Retinal pigment epithelial cell (primary cell): ENCODE results near the gene ASCL5.

Experiments used
- DNase-seq: peaks from one replicate; pipeline ENCODE4 v3.0.0-alpha.2; 2010; ENCODE audit warnings: low read depth
- H3K4me3 ChIP-seq: 2 replicates; pipeline ENCODE4 v1.5.1; 2011; ENCODE audit warnings: mild to moderate bottlenecking, low read length, control low read depth, moderate library complexity
- CTCF ChIP-seq: conservative IDR thresholded peaks from 2 replicates; pipeline ENCODE4 v1.5.1; 2011; ENCODE audit warnings: low read depth, low read length, control low read depth, inconsistent platforms

Gene ASCL5, protein sequence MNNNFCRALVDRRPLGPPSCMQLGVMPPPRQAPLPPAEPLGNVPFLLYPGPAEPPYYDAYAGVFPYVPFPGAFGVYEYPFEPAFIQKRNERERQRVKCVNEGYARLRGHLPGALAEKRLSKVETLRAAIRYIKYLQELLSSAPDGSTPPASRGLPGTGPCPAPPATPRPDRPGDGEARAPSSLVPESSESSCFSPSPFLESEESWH

DNA sequence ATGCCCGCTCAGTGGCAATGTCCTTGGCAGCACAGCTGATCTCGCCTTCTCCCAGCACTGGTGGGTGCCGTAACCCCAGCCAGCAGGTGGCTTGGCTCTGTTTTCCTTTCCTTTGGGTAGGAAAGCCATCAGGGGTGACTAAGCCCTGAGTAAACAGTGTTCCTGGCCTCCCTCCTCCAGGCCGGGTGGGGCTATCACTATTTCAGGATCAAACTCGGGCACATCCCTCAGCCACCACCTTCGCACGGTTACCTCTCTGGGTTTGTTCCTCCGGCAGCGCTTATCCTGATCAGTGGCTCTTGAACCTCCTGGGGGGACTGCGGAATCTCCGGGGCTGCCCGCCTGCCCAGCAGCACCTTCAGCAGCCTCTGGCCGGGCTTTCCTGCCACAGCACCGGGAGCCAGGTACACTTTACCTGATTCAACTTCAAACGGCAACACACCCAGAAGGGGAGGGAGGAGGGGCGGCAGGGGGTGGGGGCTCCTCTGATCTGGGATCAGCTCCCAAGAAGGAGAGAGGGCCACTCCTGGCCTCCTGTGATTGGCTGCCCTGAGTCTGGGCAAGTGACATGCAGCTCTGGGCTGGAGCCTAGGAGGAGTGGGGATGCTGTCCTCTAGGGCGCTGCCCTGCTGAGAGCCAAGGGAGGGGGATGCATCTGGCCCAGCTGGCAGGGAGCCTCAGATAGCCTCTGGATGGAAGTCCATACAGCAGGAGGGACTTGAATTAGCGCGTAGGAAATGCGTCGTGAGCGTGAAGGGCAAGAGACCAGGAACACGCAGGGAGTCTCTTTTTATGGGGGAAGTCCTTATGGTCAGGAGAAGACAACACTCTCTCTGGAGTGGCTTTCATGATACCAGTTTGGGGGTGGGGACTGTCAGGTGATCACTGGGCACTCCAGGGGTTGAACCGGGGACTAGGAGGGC, at the start of gene ASCL5:
ASCL5 (minus strand) TSS at position 353 of the 923 bp plus-strand sequence. CDS start 11,812 bp downstream, outside the sequence.
- peak; percentile 35 for TF ChIP-seq CTCF
- H3K4me3 ChIP-seq = no peak within 1 kb of the TSS

GRCh38 chr1:201175820-201176500, 49.0 kb upstream of the ASCL5 start:
- no peak overlapping the region for H3K4me3 ChIP-seq
- DNase-seq = no peak
- no peak for TF ChIP-seq CTCF

More for the DNA sequence above, at the start of gene ASCL5:
- DNase-seq = no peak

DNA sequence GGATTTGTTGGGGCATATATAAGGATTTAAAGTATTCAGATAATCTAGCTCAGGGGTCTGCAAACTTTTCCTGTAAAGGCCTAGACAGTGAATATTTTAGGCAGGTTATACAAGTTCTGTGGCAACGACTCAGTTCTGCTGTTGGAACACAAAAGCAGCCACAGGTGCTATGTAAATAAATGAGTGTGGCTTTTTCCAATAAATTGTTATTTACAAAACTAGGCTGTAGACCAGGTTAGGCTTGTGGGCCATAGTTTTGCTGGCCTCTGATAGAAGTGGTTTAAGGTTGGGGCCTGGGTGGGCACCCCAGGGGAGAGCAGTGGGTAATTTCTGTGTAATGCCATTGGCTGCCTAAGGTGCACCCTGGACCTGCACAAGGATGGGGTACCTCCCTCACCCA, 46.8 kb upstream of the ASCL5 start:
- TF ChIP-seq CTCF = no peak
- DNase-seq = no peak
- no peak overlapping the region for H3K4me3 ChIP-seq

GRCh38 chr1:201172999-201173610, 46.1 kb upstream of the ASCL5 start:
- H3K4me3 ChIP-seq = no peak overlapping the region
- no peak for TF ChIP-seq CTCF
- DNase-seq = no peak

GRCh38 chr1:201172326-201172725, 45.3 kb upstream of the ASCL5 start:
- no peak for TF ChIP-seq CTCF
- DNase-seq = no peak
- H3K4me3 ChIP-seq = no peak overlapping the region

DNA sequence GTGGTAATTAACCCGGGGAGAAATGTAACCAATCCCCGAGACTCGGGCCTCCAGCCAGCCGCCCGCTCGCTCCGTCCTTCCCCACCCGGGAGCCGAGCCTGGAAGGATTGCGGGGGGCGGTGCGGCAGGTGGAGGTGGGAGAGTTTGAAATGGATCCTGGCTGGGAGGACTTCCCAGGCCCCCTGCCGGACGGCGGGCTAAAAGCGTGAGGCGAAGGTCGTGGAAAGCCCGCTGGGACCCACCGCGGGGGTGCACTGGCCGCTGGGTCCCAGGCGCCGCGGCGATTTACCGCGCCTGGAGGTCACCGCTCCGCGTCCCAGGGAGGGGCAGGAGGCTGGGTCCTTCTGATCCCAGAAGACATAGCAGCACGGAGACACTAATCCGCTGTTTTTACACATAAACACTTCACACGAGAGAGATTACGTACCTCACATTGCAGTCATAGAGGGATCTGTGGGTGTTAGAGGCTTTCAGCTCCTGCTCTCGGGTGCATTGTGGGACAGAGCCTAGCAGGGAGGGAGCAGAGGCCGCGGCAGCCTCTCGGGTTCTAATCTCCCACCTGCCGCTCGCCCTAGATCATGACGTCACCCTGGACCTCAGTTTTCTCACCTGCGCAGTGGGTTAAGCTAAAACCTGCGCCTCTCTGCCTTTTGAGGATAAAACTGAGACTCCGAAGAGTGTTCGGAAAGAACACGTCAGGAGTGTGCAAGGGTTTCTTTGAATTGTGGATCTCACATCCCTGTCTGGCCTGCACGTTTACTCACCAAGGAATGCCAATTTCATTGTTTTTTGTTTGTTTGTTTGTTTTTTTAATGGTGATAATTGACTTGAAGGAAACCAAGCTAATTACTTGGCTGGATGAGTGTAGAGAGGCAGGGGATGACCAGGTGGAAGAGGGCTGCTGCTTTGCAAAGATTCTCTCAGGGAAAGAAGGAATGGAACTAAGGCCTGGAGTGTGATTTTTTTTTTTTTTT, 44.4 kb upstream of the ASCL5 start:
- H3K4me3 ChIP-seq = peak overlapping the region; percentile 68
- DNase-seq = peak; percentile 88
- peak; percentile 39 for TF ChIP-seq CTCF
